ENCODE results near the gene DRC7. TPM values are rescaled to one million over a fixed set of nuclear protein-coding genes. Genes with fewer than 3 reads are reported as not detected.
A peak's percentile ranks its signal among the peaks of the same experiment; 100 is the strongest.

Gene DRC7
- total and polyA plus RNA-seq, 9 of the 15 experiments (the other 6 are each of a cell fraction or from before 2014, with no cell fraction given) = 0.04 to 0.33 (median 0.12) TPM; not detected in 3

DNA sequence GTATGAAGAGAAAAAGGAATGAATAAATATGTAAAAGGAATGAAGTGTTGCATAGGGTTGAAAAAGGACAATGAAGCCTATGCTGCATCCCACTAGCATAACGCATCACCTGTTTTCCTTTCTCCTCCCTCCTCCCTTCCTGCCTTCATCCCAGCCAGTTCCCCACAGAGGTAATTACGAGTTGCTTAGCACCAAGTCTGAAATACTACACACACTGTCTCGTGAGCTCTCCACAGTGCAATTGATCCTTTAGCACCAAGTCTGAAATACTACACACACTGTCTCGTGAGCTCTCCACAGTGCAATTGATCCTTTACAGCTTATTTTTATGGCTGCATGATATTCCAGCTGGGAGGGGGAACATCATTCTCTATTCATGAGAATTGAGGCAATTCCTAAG is 1.1 kb upstream of the DRC7 start:
- Histone ChIP-seq H3K27me3 (ENCODE audit: control insufficient read depth in 2 of 2, insufficient read depth in 2 of 2, low read length in 2 of 2) (no peaks in the 10 kb centered on the region), H3K9me1 (ENCODE audit: control insufficient read depth, insufficient read depth, low read length) (peaks cover 8% of the 10 kb centered on the region), H3K4me2 (ENCODE audit: insufficient read depth, low read length) (no peak overlapping the region), H3K27ac (ENCODE audit: extremely low read depth, low read depth, low read length) (no peak overlapping the region), H3K9ac (ENCODE audit: insufficient read depth in 1 of 2, low read depth in 2 of 2, low read length in 2 of 2) (no peak overlapping the region), H3K36me3 (ENCODE audit: control insufficient read depth, insufficient read depth, low read length) (no peaks in the 10 kb centered on the region), H2AFZ (ENCODE audit: low read depth, low read length) (no peak overlapping the region), H3K9me3 (replicated peaks; ENCODE audit: control insufficient read depth, insufficient read depth, low read depth, low read length) (0 out of 2 replicates have a peak, but pooled peaks cover 2% of the 10 kb centered on the region), H4K20me1 (replicated peaks; ENCODE audit: control insufficient read depth, insufficient read depth, low read length) (no peaks in the 10 kb centered on the region), H3K4me1 (replicated peaks in 1 of 2; ENCODE audit: control insufficient read depth in 2 of 2, insufficient read depth in 2 of 2, low read length in 2 of 2) (peaks cover 49 to 54% of the 10 kb centered on the region in 2 experiments), H3K4me3 (no peak overlapping the region), H3K79me2 (ENCODE audit: control insufficient read depth, insufficient read depth, low read length) (no peaks in the 10 kb centered on the region)
- ChIA-PET POLR2A (interaction anchor here (0.6 to 1.8 kb wide), 4 partner anchors 8 to 44 kb away, joined by 3 to 5 read pairs (median 4); no protein-coding TSS in a partner anchor), CTCF (ENCODE audit: low intra/inter-chr PET ratio) (no interaction called here)
- TF ChIP-seq ZNF551 (CRISPR knock-in tag; IDR thresholded peaks at IDR 0.05) = no peak
- 0 out of 4 replicates have a peak, but pooled peaks of 1 of the 2 experiments have one; percentile 23 for TF ChIP-seq NONO (IDR thresholded peaks at IDR 0.05; ENCODE audit: low read depth in 2 of 2, low read length in 1 of 2)
- peak; percentile 34; the same call in 1 of the 2 replicates for TF ChIP-seq CTBP1 (IDR thresholded peaks at IDR 0.05; ENCODE audit: borderline replicate concordance)
- FAIRE-seq = no peak
- WGBS (ENCODE audit: insufficient coverage, low coverage, missing lambda C conversion rate) = 42% methylated on average over 4 of the region's 4 CpGs
- ATAC-seq = no peak
- in situ Hi-C loops (cut with MboI) = no loop called here
- no peak for DNase-seq (ENCODE audit: extremely low read depth in 1 of 4, low spot score in 3 of 4)
- no TSS peak for BruUV-seq (replicated peaks)
- intact Hi-C loops (cut with micrococcal nuclease) = loop anchor here (5.0 kb wide), 1 partner anchor 44 kb away; the partner anchor contains the start of gene KATNB1

DNA sequence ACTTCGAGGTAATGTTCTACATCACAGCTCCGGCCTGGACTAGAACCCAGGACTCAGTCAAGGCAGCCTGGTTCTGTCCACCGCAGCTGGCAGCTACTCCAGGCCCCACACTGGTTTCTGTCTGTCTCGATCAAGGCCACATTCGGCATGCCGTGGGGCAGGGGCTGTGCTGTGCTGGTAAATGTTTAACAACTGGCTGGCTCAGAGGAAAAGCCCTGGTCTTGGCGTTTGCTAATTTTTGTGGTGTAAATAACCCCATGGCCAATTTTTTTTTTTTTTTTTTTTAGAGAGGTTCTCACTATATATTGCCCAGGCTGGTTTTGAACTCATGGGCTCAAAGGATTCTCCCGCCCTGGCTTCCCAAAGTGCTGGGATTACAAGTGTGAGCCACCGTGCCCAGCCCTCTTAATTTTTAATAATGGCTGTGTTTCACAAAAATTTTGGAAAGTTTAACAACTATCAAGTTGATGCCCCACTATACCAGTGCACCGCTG is 328 bp upstream of the DRC7 start:
- H4K20me1 ChIP-seq (replicated peaks; ENCODE audit: control insufficient read depth, insufficient read depth, low read length) = no peaks in the 10 kb centered on the region
- WGBS (ENCODE audit: insufficient coverage, low coverage, missing lambda C conversion rate) = 51% methylated on average over 10 of the region's 10 CpGs
- no peaks in the 10 kb centered on the region for H3K27me3 ChIP-seq (ENCODE audit: control insufficient read depth in 2 of 2, insufficient read depth in 2 of 2, low read length in 2 of 2)
- DNase-seq (ENCODE audit: extremely low read depth in 1 of 4, low spot score in 3 of 4) (no peak), FAIRE-seq (no peak), ATAC-seq (no peak)
- H3K4me1 ChIP-seq (replicated peaks in 1 of 2; ENCODE audit: control insufficient read depth in 2 of 2, insufficient read depth in 2 of 2, low read length in 2 of 2) = peaks cover 42 to 51% of the 10 kb centered on the region in 2 experiments; a peak in 4 of 5 replicates
- no peaks in the 10 kb centered on the region for H3K79me2 ChIP-seq (ENCODE audit: control insufficient read depth, insufficient read depth, low read length)
- in situ Hi-C loops (cut with MboI) (no loop called here), intact Hi-C loops (cut with micrococcal nuclease) (loop anchor here (5.0 kb wide), 1 partner anchor 43 kb away; the partner anchor contains the start of gene KATNB1)
- POLR2A ChIA-PET = interaction anchor here (0.6 to 1.8 kb wide), 6 partner anchors 9 to 41 kb away, joined by 3 to 5 read pairs (median 4); partner anchors contain the start of gene KATNB1
- no peak overlapping the region for H3K4me2 ChIP-seq (ENCODE audit: insufficient read depth, low read length)
- no peak overlapping the region for H3K9ac ChIP-seq (ENCODE audit: insufficient read depth in 1 of 2, low read depth in 2 of 2, low read length in 2 of 2)
- H3K36me3 ChIP-seq (ENCODE audit: control insufficient read depth, insufficient read depth, low read length) = no peaks in the 10 kb centered on the region
- H3K9me1 ChIP-seq (ENCODE audit: control insufficient read depth, insufficient read depth, low read length) = peaks cover under 1% of the 10 kb centered on the region
- BruUV-seq (replicated peaks) = no TSS peak
- no peak overlapping the region for H3K4me3 ChIP-seq
- 0 out of 2 replicates have a peak overlapping the region, but pooled peaks have one; percentile 60 for H2AFZ ChIP-seq (ENCODE audit: low read depth, low read length)
- H3K9me3 ChIP-seq (replicated peaks; ENCODE audit: control insufficient read depth, insufficient read depth, low read depth, low read length) = 0 out of 2 replicates have a peak, but pooled peaks cover 2% of the 10 kb centered on the region
- no peak overlapping the region for H3K27ac ChIP-seq (ENCODE audit: extremely low read depth, low read depth, low read length)
- CTCF ChIA-PET (ENCODE audit: low intra/inter-chr PET ratio) = no interaction called here
- no peak for TF ChIP-seq HDAC6 (IDR thresholded peaks at IDR 0.05; ENCODE audit: low read depth, low read length)
- no peak for TF ChIP-seq CBFA2T3 (IDR thresholded peaks at IDR 0.05)
- TF ChIP-seq CCNT2 (IDR thresholded peaks at IDR 0.05; ENCODE audit: borderline replicate concordance, extremely low read depth, insufficient read length, low read depth, low read length) = no peak
- no peak for TF ChIP-seq ZNF780A (CRISPR knock-in tag; IDR thresholded peaks at IDR 0.05)
- TF ChIP-seq ETV6 (IDR thresholded peaks at IDR 0.05; ENCODE audit: borderline replicate concordance in 1 of 2, low read depth in 2 of 2, low read length in 1 of 2) = no peak
- no peak for TF ChIP-seq ETV6 (CRISPR knock-in tag; IDR thresholded peaks at IDR 0.05; ENCODE audit: borderline replicate concordance)
- no peak for TF ChIP-seq ZNF133 (CRISPR knock-in tag; IDR thresholded peaks at IDR 0.05)
- TF ChIP-seq, protein P1, sequence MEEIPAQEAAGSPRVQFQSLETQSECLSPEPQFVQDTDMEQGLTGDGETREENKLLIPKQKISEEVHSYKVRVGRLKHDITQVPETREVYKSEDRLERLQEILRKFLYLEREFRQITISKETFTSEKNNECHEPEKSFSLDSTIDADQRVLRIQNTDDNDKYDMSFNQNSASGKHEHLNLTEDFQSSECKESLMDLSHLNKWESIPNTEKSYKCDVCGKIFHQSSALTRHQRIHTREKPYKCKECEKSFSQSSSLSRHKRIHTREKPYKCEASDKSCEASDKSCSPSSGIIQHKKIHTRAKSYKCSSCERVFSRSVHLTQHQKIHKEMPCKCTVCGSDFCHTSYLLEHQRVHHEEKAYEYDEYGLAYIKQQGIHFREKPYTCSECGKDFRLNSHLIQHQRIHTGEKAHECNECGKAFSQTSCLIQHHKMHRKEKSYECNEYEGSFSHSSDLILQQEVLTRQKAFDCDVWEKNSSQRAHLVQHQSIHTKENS (CRISPR knock-in tag; IDR thresholded peaks at IDR 0.05) = no peak
- TF ChIP-seq HDAC3 (IDR thresholded peaks at IDR 0.05; ENCODE audit: borderline replicate concordance, partially characterized antibody) = no peak
- no peak for TF ChIP-seq WHSC1 (IDR thresholded peaks at IDR 0.05; ENCODE audit: low read length)
